ENCODE data around the gene CAMKK1. TPM values are rescaled to one million over a fixed set of nuclear protein-coding genes. Genes with fewer than 3 reads are reported as not detected.

Gene CAMKK1
- total RNA-seq, 1 donor from 2014 or later, result 3.6 TPM

- no peak for TF ChIP-seq CTCF (IDR thresholded peaks at IDR 0.05)
- H3K27ac ChIP-seq, result no peak overlapping the region
- H3K4me1 ChIP-seq, result no peaks in the 10 kb centered on the region
- peaks cover 7 to 45% of the 10 kb centered on the region in 2 donors for H3K36me3 ChIP-seq
- no peaks in the 10 kb centered on the region for H3K27me3 ChIP-seq
- intact Hi-C loops (cut with DNase I), result no loop called here
- no peak for DNase-seq (ENCODE audit: low spot score in 2 of 2)
- H3K4me3 ChIP-seq, result no peak overlapping the region
- no peaks in the 10 kb centered on the region for H3K9me3 ChIP-seq
These were observed 19.0 kb downstream of the CAMKK1 start for GRCh38 chr17:3873862-3874261.

- no peak overlapping the region for H3K27ac ChIP-seq
- TF ChIP-seq CTCF (IDR thresholded peaks at IDR 0.05), result no peak
- intact Hi-C loops (cut with DNase I), result no loop called here
- H3K27me3 ChIP-seq, result no peaks in the 10 kb centered on the region
- H3K4me3 ChIP-seq, result no peak overlapping the region
- no peaks in the 10 kb centered on the region for H3K4me1 ChIP-seq
- DNase-seq (ENCODE audit: low spot score in 2 of 2), result no peak
- H3K36me3 ChIP-seq, result peaks cover 7 to 30% of the 10 kb centered on the region in 2 donors
- no peaks in the 10 kb centered on the region for H3K9me3 ChIP-seq
These were observed 22.0 kb downstream of the CAMKK1 start for GRCh38 chr17:3870871-3871306.

- Histone ChIP-seq H3K9me3 (no peaks in the 10 kb centered on the region), H3K4me1 (peaks cover 9 to 11% of the 10 kb centered on the region in 2 donors), H3K27ac (no peak overlapping the region), H3K27me3 (no peaks in the 10 kb centered on the region), H3K36me3 (peaks cover 4 to 11% of the 10 kb centered on the region in 2 donors), H3K4me3 (no peak overlapping the region)
- intact Hi-C loops (cut with DNase I), result loop anchor here (5.0 kb wide), 1 partner anchor 45 kb away; no protein-coding TSS in a partner anchor
- no peak for DNase-seq (ENCODE audit: low spot score in 2 of 2)
- TF ChIP-seq CTCF (IDR thresholded peaks at IDR 0.05), result no peak
These were observed 25.2 kb downstream of the CAMKK1 start for GRCh38 chr17:3867606-3868005.

GRCh38 chr17:3867106-3867505, 25.7 kb downstream of the CAMKK1 start:
- H3K27me3 ChIP-seq, result no peaks in the 10 kb centered on the region
- intact Hi-C loops (cut with DNase I), result loop anchor here (5.0 kb wide), 1 partner anchor 45 kb away; no protein-coding TSS in a partner anchor
- no peak overlapping the region for H3K4me3 ChIP-seq
- no peak for DNase-seq (ENCODE audit: low spot score in 2 of 2)
- H3K27ac ChIP-seq, result no peak overlapping the region
- H3K9me3 ChIP-seq, result no peaks in the 10 kb centered on the region
- H3K4me1 ChIP-seq, result peaks cover 9 to 11% of the 10 kb centered on the region in 2 donors
- H3K36me3 ChIP-seq, result peaks cover 1 to 7% of the 10 kb centered on the region in 2 donors
- TF ChIP-seq CTCF (IDR thresholded peaks at IDR 0.05), result no peak

GRCh38 chr17:3866276-3866675, 26.6 kb downstream of the CAMKK1 start:
- H3K9me3 ChIP-seq, result no peaks in the 10 kb centered on the region
- H3K27ac ChIP-seq, result no peak overlapping the region
- peaks cover 0 to 7% of the 10 kb centered on the region in 2 donors for H3K36me3 ChIP-seq
- no peak overlapping the region for H3K4me3 ChIP-seq
- H3K27me3 ChIP-seq, result no peaks in the 10 kb centered on the region
- intact Hi-C loops (cut with DNase I), result loop anchor here (5.0 kb wide), 1 partner anchor 46 kb away; no protein-coding TSS in a partner anchor
- H3K4me1 ChIP-seq, result peaks cover 9 to 11% of the 10 kb centered on the region in 2 donors
- DNase-seq (ENCODE audit: low spot score in 2 of 2), result no peak
- no peak for TF ChIP-seq CTCF (IDR thresholded peaks at IDR 0.05)

- intact Hi-C loops (cut with DNase I), result loop anchor here (5.0 kb wide), 1 partner anchor 47 kb away; no protein-coding TSS in a partner anchor
- Histone ChIP-seq H3K27ac (peak overlapping the region; percentile 77 to 81), H3K27me3 (no peaks in the 10 kb centered on the region), H3K4me1 (peaks cover 9 to 11% of the 10 kb centered on the region in 2 donors), H3K4me3 (no peak overlapping the region), H3K36me3 (peaks cover 9 to 18% of the 10 kb centered on the region in 2 donors), H3K9me3 (no peaks in the 10 kb centered on the region)
- TF ChIP-seq CTCF (IDR thresholded peaks at IDR 0.05), result no peak
- DNase-seq (ENCODE audit: low spot score in 2 of 2), result peak; percentile 47 to 77
These were observed 27.7 kb downstream of the CAMKK1 start for GRCh38 chr17:3865176-3865575.
